Measurements from ENCODE around the gene SCLY.

Gene SCLY

GRCh38 chr2:238141541-238142318 is 80.9 kb downstream of the SCLY start:
- no peak for DNase-seq

GRCh38 chr2:238142382-238143205 is 81.8 kb downstream of the SCLY start:
- no peak for DNase-seq

GRCh38 chr2:238143239-238143951 is 82.6 kb downstream of the SCLY start:
- DNase-seq: no peak

GRCh38 chr2:238144262-238144661 is 83.5 kb downstream of the SCLY start:
- no peak for DNase-seq

GRCh38 chr2:238145046-238145445 is 84.2 kb downstream of the SCLY start:
- DNase-seq: no peak

GRCh38 chr2:238145851-238146250 is 85.0 kb downstream of the SCLY start:
- no peak for DNase-seq

GRCh38 chr2:238146884-238147544 is 86.2 kb downstream of the SCLY start:
- DNase-seq: no peak

DNA sequence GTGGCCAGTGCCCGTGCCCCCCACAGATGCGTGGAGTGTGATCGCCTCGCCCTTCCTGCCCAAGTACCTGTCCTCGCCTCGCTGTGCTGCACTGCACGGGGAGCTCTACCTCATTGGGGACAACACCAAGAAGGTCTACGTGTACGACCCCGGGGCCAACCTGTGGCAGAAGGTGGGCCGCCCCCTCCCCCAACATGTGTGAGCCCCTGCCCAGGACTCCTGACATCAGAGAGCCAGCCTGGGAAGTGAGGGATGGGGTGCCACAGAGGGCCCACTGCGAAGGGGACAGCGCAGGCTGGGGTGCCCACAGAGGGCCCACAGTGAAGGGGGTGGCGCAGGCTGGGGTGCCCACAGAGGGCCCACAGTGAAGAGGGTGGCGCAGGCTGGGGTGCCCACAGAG is 88.2 kb downstream of the SCLY start:
- no peak for DNase-seq
